Kidney capillary endothelial cell (primary cell): ENCODE data around the gene CNDP2.

Experiments used
- DNase-seq: peaks from one replicate; pipeline ENCODE4 v3.0.0-alpha.2; 2018; ENCODE audit warnings: low spot score

CNDP2 gene

DNA sequence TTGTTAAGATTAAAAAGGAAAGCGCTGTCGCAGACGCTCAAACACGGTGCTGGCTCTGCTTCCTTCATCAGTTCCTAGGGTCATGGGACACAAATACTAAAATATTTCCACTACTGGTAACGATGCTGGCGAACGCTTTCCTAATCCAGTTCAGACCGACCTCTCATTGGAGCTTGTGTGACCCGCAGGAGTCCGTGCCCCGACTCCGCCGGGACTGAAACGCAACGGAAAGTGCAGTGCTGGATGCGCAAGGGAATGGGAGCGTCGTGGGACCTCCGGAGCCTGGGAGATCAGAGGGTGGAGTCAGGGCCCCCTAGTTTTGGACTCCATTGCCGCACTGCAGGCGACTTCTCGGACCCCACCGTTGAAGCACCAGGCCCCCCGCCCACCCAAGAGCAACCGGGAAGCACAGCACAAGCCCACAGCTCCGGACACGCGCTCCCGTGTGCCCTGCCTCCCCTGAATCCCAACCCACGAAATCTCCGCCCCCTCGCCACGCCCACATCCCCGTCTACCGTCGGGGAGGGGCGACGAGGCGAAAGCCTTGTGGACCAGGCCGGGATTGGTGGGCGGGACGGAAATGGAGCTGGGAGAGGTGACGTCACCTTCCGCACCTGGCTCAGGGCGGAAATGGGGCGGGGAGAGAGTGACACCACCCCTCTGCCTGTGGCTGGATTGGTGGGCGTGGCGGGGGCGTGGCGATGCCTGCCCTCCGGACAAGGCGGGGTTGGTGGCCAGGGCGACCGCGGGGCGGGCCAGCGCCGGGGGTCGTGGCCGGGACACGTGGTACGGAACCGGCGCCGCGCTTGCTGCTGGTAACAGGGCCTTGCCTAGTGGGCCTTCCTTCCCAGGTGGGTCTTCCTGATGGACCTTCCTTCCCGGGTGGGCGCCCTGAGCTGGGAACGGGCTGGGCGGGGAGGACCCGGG, at the start of gene CNDP2:
Gene CNDP2, plus strand, starts transcription at position 783 of the 927 bp plus-strand sequence. CDS start 3,611 bp downstream, outside the sequence.
- peak; percentile 99 for DNase-seq

DNA sequence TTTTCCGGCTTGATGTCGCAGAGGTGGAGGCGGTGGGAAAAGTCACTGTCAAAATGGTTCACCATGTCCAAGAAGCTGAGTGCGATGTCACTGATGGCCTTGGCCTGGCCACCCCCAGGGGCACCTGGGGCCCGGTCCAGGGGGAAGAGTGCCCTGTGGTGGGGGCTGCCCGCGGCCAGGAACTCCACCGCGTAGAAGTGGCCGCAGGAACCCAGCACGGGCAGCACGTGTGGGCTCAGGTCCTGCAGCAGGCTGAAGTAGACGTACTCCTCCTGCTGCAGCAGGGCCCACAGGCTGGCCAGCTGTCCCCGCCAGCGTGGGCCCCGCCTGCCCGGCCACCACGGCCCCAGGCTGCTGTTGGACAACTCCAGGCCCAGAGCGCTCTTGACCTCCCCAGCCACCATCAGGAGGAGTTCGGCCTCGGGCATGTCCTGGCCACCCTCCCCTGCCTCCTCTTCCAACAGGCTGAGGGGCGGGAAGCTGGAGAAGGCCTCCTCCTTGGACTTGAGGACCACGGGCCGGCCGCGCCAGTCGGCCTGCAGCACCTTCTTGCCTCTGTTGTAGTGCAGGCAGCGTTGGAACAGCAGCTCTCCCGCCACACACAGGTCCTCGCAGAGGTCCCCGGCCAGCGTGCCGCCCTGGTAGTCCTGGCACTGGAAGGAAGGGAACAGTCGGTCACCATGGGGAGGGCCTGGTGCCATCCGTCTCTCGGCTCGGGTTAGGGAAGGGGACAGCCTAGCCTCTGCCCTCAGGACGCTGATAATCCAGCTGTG, 49.3 kb upstream of the CNDP2 start:
- DNase-seq = no peak

DNA sequence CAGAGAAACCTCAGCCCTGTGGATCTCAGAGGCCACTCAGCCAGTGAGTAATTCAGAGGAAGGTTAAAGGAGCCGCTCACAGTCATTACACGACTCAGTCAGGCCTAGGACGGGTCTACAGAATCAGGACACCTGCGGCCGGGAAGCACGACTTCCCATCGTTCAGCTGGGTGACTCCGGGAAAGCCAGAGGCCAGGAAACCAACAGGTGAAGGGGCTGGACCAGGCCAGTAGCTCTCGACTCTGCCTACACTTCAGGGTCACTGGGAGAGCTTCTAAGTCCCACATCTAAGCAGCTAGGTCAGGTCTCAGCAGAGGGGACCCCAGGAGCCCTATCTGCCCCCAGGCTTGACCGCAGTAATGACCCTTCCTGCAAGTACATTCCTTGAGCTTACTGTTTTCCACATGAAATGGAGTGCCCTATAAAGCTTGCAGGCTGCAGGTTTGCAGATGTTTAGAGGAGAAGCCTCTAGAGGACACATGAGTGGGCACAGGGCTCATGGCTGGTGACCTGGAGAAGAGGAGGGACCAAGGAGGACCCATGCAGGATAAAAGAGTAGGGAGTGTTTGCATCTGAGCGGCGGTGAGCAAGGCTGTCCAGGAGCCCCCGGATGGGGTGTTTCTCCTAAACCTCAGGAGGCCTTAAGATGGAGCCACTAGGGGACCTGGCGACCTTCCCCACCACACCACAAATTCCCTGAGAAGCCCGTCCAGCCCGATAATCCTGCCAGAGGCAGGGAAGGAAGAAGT, 48.6 kb upstream of the CNDP2 start:
- DNase-seq = no peak

DNA sequence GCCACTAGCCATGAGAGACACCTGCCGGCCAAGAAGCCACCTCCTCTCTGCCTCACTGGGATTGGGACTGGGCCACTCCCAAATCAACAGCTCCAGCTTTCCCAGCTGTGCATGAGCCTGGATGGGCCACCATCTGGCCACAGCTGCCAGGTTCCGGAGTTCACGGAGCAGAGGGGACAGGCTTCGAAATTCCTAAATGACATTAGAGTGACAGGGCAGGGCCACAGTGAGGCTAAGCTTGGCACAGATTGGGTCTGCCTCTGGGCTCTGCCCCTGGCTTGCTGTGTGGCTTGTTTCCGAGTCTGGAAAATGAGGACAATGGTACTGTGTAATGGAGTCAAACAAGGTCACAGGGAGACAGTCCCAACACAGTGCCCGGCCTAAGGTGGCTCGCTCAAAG, 45.5 kb upstream of the CNDP2 start:
- DNase-seq = no peak

DNA sequence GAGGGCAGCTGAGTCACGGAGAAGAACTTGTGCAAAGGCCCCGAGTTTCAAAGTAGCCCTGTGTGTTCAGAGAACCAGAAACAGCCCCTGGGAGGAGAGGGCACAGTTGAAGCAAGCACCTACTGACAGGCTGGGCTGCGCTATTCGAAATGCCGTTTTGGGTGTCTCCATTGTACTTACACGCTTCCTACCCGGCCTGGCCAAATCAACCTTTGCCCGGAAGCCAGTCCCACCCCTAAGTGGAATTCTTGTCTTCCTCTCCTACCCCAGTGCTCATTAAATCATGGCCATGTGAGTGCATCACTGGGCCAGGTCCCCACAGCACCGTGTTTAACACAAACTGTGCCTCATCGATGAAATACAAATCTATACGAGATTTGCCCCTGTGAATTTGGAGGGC, 45.0 kb upstream of the CNDP2 start:
- DNase-seq = no peak

DNA sequence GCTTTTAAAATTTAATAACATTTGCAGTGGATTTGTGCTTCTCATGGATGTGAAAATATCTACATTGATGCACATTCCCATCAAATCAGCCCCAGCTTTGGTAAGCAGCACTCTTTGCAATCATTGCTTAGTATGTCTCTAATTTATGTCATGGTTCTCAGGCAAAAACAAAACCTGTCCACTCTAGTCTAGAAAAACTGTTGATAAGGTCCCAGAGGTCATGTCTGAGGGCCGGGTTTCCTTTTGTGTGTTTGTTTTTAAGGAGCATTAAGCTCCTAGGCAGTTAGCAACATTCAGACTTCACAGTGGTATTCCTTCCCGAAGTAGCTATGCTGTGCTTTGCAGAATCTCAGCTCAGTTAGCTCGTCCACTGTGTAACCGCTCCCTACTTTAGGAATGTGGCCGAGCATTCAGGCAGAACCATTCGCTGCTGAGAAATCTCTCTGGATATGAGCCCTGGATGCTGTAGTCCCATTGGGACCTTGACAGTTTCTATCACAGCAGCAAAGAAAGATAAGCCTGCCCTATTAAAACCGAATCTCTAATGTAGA, 43.1 kb upstream of the CNDP2 start:
- DNase-seq = no peak

DNA sequence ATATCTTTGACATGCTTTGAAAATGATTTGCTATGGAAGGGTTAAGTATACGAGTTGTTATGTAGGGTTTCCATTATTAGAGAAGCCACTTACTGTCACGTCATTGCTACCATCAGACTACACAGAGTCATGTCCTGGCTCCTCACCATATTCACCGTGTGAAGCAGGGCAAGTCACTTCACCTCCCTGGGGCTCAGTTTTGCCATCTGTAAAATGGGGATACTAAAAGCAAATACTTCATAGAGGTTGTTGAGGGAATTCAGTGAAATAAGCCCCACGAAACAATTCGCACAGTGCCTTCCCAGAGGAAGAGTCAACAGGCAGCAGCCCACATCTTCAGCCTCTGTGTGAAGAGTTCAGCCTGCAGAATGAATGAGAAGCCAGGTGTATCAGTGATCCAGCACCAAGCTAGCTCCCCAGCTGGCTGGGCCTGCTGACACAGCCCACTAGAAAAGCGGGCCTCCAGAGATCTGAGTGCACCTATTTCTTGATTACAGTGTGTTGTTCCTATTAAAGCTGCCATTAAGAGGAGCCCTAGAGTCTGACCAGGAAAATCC, 42.4 kb upstream of the CNDP2 start:
- no peak for DNase-seq

DNA sequence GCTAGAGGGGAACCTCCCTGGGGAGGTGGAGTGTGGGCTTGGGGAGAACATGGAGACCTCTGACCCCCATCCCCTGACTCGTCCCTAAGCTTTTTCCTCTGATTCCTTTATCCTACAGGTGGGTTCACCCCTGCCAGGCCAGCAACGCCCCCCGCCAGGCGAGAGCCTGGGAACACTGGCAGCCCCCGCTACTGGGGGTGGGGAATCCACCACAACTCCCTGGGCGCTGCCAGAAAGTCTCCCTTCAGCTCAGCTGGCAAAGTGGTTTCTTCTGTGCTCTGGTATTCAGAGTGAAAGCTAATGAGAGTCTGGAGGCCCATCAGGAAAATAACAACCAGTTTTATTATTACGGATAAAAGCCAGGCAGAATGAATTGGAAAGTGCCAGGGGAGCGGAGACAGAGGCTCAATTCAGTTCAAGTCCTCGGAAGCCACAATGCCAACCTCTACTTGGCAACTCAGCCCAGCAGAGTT, 41.8 kb upstream of the CNDP2 start:
- DNase-seq = no peak

DNA sequence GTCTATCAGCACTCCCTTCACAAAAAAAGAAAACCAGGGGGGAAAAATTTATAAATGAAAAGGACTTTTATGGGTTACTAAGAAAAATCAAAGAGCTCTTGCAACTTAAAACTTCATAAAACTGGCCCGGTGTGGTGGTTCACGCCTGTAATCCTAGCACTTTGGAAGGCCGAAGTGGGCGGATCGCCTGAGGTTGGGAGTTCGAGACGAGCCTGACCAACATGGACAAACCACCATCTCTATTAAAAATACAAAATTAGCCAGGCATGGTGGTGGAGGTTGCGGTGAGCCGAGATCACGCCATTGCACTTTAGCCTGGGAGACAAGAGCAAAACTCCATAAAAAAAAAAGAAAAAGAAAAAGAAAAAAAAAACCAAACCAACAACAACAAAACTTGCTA, 40.8 kb upstream of the CNDP2 start:
- no peak for DNase-seq

DNA sequence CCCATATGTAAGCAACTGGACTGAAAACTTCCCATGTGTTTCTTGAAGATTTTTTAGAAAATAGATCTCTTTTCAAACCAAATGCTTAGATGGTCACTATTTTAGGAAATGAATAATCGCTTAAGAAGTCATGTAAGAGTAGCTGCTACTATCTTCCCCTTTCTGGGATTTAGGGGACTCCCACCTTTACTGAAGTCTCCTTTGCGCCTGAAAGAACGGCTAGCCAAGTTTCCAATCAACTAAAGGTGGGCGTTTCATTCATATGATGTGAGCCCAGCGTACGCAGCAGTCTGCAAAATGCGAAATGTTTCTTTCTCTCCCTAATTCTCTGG, 40.2 kb upstream of the CNDP2 start:
- DNase-seq = no peak

DNA sequence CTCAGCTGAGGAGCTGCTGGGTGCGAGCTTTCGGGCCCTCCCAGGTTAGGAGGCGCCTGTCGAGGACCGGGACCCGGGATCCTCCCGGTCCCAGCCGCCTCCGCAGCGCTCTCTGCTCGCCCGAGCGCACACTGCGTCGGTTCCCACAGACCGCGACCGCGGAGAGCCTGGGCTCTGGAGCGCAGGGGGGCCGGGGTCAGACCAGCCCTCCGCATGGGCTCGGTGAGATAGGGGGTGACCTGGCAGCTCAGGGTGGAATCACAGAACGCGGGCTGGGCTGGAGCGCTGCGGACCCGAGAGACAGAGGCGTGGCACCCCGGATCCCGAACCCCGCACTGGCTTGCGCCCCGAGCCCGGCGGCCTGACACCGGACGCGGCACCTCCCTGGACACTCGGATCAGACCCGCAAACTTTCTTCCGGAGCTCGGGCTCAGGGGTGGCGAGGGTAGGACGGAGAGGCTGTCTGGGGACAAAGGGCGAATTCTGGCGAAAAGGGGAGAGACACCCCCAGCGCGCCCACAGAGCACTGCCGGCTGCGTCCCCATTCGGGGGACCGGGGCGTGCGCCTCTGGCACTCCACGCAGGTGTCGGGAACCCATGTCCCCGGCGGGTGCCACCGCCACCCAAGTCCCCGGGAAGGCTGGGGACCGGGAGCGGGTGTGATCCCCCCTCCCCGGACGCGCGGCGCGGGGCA, 39.7 kb upstream of the CNDP2 start:
- DNase-seq = no peak

DNA sequence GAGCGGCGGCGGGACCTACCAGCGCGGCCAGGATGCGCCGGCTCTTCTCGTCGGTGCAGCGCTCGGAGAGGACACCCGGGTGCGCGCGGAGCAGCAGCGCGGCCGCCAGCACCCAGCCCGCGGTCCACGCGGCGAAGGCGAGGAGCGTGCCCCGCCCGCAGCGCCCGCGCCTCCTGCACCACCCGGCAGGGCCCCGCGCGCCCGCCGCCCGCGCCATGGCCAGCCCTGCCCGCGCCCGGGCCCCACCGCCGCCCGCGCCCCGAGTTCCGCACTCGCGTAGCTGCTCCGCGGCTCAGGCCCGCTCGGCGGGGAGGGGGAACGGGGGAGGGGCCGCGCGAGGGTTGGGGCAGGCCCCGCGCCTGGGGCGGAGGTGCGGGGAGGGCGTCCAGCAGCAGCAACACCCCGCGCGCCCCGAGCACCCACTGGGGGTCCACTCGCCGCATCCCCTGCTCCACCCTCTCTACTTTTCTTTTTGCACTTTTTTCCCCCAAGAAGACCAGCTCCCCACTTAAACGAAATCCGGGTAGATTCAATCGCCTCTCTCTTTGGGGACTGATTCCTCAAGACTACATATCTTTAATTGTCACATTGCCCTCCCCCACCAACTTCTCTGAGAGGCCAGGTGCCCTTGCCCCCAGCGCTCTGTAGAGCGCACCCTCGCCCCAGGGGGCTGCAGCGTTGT, 39.0 kb upstream of the CNDP2 start, which contains the start of gene DIPK1C:
Gene DIPK1C, minus strand, starts transcription at position 266 of the 682 bp plus-strand sequence. Its CDS starts 49 bp downstream, at position 217.
- no peak for DNase-seq

DNA sequence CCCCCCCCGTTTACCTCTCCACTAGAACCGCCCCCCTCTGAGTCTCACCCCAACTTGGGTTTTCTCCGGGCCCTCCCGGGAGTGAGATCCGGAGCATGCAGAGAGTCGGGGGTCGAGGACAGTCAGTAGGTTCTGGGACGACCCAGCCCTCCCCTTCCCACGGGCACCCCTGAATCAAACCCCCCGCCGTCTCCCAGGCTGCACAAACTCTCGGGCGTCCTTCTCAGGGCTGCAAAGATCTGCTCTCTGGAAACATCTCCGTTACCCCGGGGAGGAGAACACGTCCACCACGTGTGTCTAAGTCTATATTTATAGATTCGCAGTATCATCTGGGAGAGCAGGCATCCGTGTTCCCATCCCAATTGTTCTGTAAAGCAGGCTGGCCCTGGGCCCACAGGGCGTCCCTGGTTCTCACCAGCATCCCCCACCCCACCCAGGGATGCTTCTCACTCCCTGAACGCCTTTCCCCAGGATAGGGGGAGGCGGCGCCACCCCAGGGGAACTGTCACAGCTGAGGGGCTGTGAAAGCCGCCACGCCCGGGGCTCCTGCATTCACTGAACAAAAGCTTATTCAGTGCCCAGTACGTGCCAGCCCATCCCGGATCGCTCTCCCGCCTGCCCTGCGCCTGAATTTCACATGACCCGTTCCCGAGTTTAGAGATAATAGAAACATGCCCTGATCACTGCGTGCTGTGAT, 38.3 kb upstream of the CNDP2 start:
- no peak for DNase-seq

DNA sequence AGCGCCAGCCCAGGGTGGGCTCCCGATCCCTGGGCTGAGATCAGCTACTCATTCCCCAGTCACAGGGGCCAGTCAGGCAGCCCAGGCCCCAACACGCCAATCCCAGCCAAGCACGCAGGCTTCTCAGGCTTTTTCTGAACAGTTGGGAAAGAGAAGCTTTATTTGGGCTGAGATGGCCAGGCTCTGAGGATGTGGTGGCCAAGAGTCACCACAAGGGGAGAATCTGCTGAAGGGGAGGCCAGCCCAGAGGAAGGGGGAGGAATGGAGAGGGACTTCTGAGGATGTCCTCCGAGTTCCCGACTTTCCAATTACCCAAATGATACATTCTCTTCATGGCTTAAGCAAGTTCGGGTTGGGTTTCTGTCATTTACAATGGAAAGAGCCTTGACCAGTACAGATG, 36.3 kb upstream of the CNDP2 start:
- DNase-seq = no peak

DNA sequence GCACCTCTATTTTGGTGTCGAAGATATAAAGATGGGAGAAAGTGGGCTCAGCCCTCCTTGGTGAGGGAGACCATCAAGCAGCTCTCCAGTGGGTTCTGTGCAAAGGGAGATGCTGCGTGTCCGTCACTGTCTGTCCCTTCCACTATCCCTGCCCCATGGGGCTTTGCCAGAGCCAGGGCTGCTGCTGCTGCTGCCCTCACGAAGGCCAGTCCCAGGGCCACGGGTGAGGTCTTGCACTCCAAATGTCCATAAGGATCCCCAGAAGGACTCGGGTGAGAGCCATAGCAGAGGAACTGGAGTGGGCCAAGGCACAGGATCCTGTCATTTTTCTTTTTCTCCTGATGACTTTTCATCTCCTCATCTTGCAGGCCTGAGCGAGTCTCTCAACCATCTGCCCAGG, 35.3 kb upstream of the CNDP2 start:
- DNase-seq = no peak

DNA sequence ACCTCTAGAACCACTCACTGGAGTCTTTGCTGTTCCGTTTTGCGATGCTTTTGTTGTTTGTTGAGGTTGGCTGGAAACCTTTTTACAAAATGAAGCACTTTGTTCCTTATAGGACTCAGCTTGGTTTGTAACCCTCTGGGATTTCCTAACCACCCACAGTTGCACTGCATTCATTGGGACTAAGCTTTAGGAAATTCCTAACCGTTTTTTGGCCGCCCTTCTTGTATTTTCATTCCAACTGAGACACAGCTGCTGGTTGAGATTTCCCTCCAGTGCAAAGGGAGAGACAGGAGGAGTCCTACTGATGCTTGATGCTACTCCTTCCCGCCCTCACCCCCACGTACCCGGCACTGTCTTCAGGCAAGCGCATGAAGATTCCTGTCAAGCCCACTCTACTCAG, 32.9 kb upstream of the CNDP2 start:
- DNase-seq = no peak

DNA sequence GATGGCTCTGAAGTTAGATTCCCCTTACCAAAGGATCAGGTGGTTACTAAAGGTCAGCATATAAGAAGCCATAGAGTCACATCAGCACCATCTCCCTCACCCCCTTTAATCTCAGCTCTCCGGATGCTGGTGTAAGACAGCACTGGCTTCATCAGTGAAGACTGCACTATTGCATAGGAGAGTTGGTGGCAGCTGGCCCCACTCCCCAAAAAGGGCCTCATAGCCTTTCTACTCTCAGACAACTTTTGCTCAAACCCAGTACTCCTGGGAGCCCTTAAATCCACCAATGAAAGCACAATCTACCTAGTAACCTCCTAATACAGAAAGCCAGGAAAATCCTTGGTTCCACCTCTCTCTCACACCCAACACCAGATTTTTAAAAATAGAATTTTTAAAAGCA, 32.2 kb upstream of the CNDP2 start:
- no peak for DNase-seq

DNA sequence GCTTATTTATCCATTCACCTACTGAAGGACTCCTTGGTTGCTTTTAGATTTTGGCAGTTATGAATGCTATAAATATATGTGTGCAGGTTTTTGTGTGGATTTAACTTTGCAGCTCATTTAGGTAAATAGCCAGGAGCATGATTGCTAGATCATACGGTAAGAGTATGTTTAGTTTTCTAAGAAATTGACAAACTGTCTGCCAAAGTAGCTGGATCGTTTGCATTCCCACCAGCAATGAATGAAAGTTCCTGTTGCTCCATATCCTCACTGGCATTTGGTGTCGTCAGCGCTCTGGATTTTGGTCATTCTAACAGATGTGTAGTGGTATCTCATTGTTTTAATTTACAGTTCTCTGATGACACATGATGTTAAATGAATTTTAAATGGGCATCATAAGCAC, 30.4 kb upstream of the CNDP2 start:
- no peak for DNase-seq

DNA sequence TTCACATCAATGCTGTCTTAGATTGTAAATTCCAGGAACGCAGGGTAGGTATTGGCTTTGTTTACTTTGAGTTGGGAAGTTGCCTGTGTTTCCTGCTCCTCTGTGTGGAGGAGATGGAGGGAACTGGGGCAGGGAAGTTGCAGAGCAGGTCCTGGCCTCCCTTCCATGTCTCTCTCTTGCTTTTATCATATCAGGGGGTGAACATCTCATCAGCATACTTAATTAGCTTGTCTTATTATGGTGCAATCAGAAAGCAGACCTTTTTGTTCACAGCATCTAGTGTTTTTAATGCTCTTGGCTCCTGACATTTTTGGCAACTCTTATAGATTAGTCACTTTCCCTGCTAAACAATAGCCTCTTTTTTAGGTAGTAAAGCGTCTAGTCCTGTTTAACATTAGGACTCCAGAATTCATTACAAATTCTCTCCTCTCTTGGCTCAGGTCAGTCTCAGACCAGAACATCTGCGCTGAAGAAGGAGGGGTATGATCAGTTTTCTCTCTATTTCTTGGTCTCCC, 27.6 kb upstream of the CNDP2 start:
- peak; percentile 60 for DNase-seq

DNA sequence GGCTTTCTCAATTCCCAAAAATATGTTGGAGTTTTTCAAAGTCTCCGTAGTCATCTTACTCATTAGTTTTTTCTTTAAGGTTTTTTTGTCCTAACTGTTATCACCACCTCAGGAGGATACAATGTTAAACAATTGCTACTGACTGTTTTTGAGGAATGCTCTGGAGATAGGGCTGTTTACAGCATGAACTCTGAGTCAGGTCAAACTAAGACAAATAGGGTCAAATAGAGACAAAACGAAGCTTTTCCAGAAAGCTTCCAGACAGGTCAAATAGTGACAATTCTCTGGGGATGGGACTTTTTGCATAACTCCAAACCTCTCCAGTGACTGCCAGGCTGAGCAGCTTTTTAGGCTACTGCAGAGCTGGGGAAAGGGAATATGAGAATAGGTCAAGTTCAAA, 23.9 kb upstream of the CNDP2 start:
- no peak for DNase-seq
